Dermis blood vessel endothelial cell (primary cell): ENCODE results near the gene CTAGE9. TPM values are rescaled to one million over a fixed set of nuclear protein-coding genes. Genes with fewer than 3 reads are reported as not detected.

Experiments used
- DNase-seq: peaks from one replicate; pipeline ENCODE4 v3.0.0; 2010
- total RNA-seq: library from RNA; depleted of rRNA; stranded (reverse); fragments of >200 nt; gene quantifications from 2 replicates; pipeline ENCODE4 v1.2.3, GENCODE V29; 2014

CTAGE9 gene
- total RNA-seq, 1 donor from 2014 or later: not detected

- DNase-seq: no peak
These were observed 47.1 kb downstream of the CTAGE9 start for GRCh38 chr6:131663578-131664165.

GRCh38 chr6:131660195-131660594 is 50.6 kb downstream of the CTAGE9 start:
- peak; percentile 73 for DNase-seq

Other genes starting within 250 kb of the CTAGE9 start
- gene ARG1, start 137.8 kb downstream of the CTAGE9 start, total RNA-seq: 0.19 TPM in 1 of 2 replicates, not detected in the other
- 44.6 and 47.1 TPM in 2 replicates for gene MED23, start 82.8 kb downstream of the CTAGE9 start, total RNA-seq
- gene ENPP3, start 73.7 kb downstream of the CTAGE9 start, total RNA-seq: 0.19 and 0.85 TPM in 2 replicates
- not detected in 2 replicates for gene OR2A4, start 9.6 kb downstream of the CTAGE9 start, total RNA-seq
- 0.34 and 0.98 TPM in 2 replicates for gene ENPP1, start 97.0 kb upstream of the CTAGE9 start, total RNA-seq
- 773 and 867 TPM in 2 replicates for gene CCN2, start 240.4 kb upstream of the CTAGE9 start, total RNA-seq